HG02642 (cell line): ENCODE measurements around the gene INPP5A.
"Not testable (repeated sequence)": the region's sequence is repeated elsewhere in the genome, so short reads cannot be mapped to it uniquely, and the experiment has no call there.

ENCODE experiments used
- ATAC-seq: cut with Tn5 transposase; IDR thresholded peaks from one replicate; pipeline ENCODE4 v1.9.1; 2021; ENCODE audit warnings: mild to moderate bottlenecking; ENCODE audit not compliant: unreplicated experiment, poor library complexity

The INPP5A gene

GRCh38 chr10:132503581-132504421 is 33.8 kb upstream of the INPP5A start:
- no peak for ATAC-seq

GRCh38 chr10:132504501-132505272 is 32.9 kb upstream of the INPP5A start:
- ATAC-seq = no peak

GRCh38 chr10:132505546-132505945 is 32.0 kb upstream of the INPP5A start:
- ATAC-seq = not testable (repeated sequence)

- ATAC-seq = no peak
Observed at GRCh38 chr10:132506711-132507408, 30.7 kb upstream of the INPP5A start.

- no peak for ATAC-seq
Observed at GRCh38 chr10:132507409-132507955, 30.1 kb upstream of the INPP5A start.

GRCh38 chr10:132507956-132508490 is 29.6 kb upstream of the INPP5A start:
- no peak for ATAC-seq

GRCh38 chr10:132508581-132509443 is 28.8 kb upstream of the INPP5A start:
- no peak for ATAC-seq

- no peak for ATAC-seq
Observed at GRCh38 chr10:132509506-132510173, 27.9 kb upstream of the INPP5A start.

- ATAC-seq = no peak
Observed at GRCh38 chr10:132510174-132510611, 27.4 kb upstream of the INPP5A start.

- ATAC-seq = no peak
Observed at GRCh38 chr10:132511121-132512051, 26.2 kb upstream of the INPP5A start.

- no peak for ATAC-seq
Observed at GRCh38 chr10:132512052-132512442, 25.5 kb upstream of the INPP5A start.

GRCh38 chr10:132512693-132513345 is 24.8 kb upstream of the INPP5A start:
- no peak for ATAC-seq

- no peak for ATAC-seq
Observed at GRCh38 chr10:132514821-132515520, 22.6 kb upstream of the INPP5A start.

GRCh38 chr10:132515811-132516726 is 21.5 kb upstream of the INPP5A start:
- no peak for ATAC-seq
